Stomach smooth muscle (tissue), 2 donors: ENCODE results near the gene PALLD.

Experiments used
- H3K27ac ChIP-seq: one replicate; pipeline ENCODE4 v1.7.0; 2013; ENCODE audit warnings: mild to moderate bottlenecking, low read length, inconsistent platforms
- H3K27me3 ChIP-seq, 2 donors: one replicate each; pipeline ENCODE4 v1.7.0; 2013; ENCODE audit warnings: low read length in 2 of 2; ENCODE audit not compliant: insufficient read depth in 2 of 2, control insufficient read depth in 1 of 2
- H3K36me3 ChIP-seq, 2 donors: one replicate each; pipeline ENCODE4 v1.7.0; 2013; ENCODE audit warnings: low read length in 2 of 2; ENCODE audit not compliant: control insufficient read depth in 2 of 2, insufficient read depth in 2 of 2
- H3K4me1 ChIP-seq: one replicate; pipeline ENCODE4 v1.7.0; 2013; ENCODE audit warnings: low read length; ENCODE audit not compliant: control insufficient read depth, insufficient read depth
- H3K4me3 ChIP-seq, 2 donors: one replicate each; pipeline ENCODE4 v1.7.0; 2013; ENCODE audit warnings: low read length in 2 of 2
- H3K9ac ChIP-seq, 2 donors: one replicate each; pipeline ENCODE4 v1.7.0; 2013; ENCODE audit warnings: low read length in 2 of 2, mild to moderate bottlenecking in 1 of 2
- H3K9me3 ChIP-seq, 2 donors: one replicate each; pipeline ENCODE4 v1.7.0; 2013; ENCODE audit warnings: low read length in 2 of 2; ENCODE audit not compliant: control insufficient read depth in 2 of 2
- donor health status: healthy.
- donor health status: Pancreatic carcinoma.

PALLD gene

DNA sequence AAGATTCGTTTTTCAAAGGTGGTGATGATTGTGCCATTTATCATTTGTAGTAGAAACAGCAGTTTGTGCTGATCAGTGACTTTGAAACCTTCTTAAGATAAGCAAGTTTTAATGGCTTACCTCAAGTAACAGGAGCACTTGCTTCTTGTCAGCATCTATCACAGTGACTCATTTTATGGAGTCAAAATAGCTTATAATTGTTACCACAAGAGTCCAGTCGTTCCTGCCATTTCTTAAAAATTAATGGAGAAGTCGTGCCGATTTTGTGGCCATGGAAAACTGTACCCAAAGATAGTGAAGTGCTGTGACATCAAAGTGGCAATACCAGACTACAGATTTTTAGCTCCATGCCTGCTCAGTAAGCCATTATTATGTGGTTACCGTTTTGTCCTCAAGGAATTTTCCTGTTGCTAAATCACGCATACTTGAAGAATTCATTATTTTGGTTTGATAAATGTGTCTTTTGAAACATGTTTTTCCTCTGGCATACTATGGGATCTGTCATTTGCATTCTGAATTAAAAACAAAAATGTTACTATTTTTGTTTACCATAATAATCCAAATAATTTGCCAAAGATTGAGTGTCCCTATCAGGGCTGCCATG lies 383.3 kb downstream of the PALLD start:
- H3K9ac ChIP-seq, result no peak overlapping the region
- H3K27me3 ChIP-seq, result no peaks in the 10 kb centered on the region
- H3K4me3 ChIP-seq, result no peak overlapping the region
- H3K4me1 ChIP-seq, result peaks cover 32% of the 10 kb centered on the region
- peaks cover 10 to 38% of the 10 kb centered on the region in 2 donors for H3K36me3 ChIP-seq
- no peaks in the 10 kb centered on the region for H3K9me3 ChIP-seq
- peak overlapping the region; percentile 78 for H3K27ac ChIP-seq

DNA sequence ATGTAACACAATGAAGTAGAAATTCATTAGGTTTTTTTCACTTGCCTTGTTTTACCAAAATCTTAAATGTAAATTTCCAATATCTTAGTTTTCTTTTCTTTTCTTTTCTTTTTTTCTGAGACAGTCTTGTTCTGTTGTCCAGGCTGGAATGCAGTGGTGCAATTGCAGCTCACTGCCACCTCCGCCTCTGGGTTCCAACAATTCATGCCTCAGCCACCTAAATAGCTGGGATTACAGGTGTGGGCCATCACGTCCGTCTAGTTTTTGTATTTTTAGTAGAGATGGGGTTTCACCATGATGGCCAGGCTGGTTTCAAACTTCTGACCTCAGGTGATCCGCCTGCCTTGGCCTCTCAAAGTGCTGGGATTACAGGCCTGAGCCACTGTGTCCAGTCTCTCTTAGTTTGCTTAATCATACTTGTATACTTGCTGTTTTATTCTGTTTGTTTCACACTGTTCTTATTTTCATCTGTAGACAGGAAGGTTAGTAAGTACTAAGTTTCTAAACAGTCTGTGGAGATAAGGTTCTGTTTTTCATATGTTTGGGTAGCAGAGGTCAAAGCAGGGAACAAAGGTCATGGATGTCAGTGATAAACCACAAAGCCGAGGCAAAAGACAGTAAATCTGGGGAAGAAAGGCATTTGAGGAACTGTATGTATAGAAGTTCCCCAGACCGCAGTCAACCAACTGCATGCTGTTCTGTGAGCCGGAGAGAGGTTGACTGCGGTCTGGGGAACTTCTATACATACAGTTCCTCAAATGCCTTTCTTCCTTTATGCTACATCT lies 384.2 kb downstream of the PALLD start:
- Histone ChIP-seq H3K27ac (no peak overlapping the region), H3K36me3 (peaks cover 7 to 38% of the 10 kb centered on the region in 2 donors), H3K4me3 (no peak overlapping the region), H3K9ac (no peak overlapping the region), H3K9me3 (no peaks in the 10 kb centered on the region), H3K27me3 (no peaks in the 10 kb centered on the region), H3K4me1 (peaks cover 26% of the 10 kb centered on the region)

DNA sequence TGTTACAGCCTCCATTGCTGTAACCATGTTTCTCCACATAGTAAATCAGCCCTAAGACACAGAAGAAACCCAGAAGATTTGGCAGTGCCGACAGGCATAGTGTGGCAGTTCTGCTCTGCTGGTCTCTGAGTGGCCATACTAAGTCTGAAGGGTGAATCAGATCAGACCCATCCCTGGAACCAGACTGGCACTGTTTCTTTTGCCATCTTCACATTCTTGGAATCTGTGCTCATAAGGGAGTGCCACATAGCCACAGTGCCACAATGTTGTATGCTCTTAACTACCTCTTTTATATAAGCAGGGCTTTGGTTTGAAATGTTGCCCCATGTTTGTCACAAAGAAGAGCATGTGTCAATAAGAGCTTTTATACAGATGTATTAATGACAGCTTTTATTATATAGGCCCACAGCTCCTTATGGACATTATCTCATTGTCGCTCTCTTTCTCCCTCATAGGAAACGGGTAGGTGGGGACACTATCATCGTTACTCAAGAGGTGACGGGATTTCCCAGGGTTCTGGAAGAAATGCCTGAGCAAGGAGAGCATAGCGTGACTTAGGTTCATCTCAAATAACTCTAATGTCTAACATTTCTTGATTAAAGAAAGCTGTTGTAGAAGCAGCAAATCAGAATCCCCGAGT lies 385.0 kb downstream of the PALLD start:
- Histone ChIP-seq H3K4me3 (no peak overlapping the region), H3K27ac (peak overlapping the region; percentile 13), H3K27me3 (no peaks in the 10 kb centered on the region), H3K36me3 (peaks cover 7 to 38% of the 10 kb centered on the region in 2 donors), H3K9me3 (no peaks in the 10 kb centered on the region), H3K4me1 (peaks cover 18% of the 10 kb centered on the region), H3K9ac (no peak overlapping the region)

DNA sequence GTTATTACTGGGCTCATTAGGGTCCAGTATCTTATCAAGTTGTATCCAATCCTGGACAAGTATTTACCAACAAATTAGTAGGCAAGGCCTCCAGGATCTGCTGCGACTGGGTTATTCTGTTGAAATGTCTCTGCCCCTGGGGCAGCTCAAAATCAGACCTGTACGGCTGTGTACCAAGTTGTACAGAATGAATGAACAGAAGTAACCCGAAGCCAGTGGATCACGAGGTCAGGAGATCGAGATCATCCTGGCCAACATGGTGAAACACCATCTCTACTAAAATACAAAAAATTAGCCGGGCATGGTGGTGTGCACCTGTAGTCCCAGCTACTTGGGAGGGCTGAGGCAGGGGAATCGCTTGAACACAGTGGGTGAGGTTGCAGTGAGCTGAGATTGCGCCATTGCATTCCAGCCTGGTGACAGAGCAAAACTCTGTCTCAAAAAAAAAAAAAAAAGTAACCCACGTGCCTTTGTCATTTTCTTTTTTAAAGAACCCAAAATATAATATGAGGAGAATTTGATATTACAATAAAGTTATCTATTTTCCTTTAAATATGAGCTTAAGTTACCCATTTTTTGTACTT lies 385.9 kb downstream of the PALLD start:
- Histone ChIP-seq H3K36me3 (peaks cover 7 to 38% of the 10 kb centered on the region in 2 donors), H3K4me1 (peaks cover 20% of the 10 kb centered on the region), H3K27me3 (no peaks in the 10 kb centered on the region), H3K27ac (no peak overlapping the region), H3K9me3 (no peaks in the 10 kb centered on the region), H3K9ac (no peak overlapping the region), H3K4me3 (no peak overlapping the region)

DNA sequence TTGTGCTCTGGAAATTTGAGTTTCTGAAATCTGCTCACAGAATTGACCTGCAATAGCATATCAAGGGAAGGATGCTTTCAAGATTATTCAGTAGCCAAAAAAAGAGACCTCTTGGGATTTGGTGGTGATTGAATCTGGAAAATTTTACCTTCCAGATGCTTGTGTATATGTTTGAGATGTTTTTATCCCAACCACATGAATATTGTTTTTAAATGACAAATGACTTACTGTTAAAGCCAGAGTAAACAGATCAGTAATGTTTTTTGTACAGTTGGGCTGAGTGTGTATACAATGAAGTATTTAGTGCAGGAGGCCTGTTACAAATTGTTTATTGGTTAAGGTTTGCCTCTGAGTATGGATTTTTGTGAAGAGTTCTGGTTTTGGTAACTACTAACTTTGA lies 386.7 kb downstream of the PALLD start:
- Histone ChIP-seq H3K36me3 (peaks cover 10 to 41% of the 10 kb centered on the region in 2 donors), H3K9me3 (no peaks in the 10 kb centered on the region), H3K27ac (no peak overlapping the region), H3K4me3 (no peak overlapping the region), H3K4me1 (peaks cover 17% of the 10 kb centered on the region), H3K9ac (no peak overlapping the region), H3K27me3 (no peaks in the 10 kb centered on the region)

DNA sequence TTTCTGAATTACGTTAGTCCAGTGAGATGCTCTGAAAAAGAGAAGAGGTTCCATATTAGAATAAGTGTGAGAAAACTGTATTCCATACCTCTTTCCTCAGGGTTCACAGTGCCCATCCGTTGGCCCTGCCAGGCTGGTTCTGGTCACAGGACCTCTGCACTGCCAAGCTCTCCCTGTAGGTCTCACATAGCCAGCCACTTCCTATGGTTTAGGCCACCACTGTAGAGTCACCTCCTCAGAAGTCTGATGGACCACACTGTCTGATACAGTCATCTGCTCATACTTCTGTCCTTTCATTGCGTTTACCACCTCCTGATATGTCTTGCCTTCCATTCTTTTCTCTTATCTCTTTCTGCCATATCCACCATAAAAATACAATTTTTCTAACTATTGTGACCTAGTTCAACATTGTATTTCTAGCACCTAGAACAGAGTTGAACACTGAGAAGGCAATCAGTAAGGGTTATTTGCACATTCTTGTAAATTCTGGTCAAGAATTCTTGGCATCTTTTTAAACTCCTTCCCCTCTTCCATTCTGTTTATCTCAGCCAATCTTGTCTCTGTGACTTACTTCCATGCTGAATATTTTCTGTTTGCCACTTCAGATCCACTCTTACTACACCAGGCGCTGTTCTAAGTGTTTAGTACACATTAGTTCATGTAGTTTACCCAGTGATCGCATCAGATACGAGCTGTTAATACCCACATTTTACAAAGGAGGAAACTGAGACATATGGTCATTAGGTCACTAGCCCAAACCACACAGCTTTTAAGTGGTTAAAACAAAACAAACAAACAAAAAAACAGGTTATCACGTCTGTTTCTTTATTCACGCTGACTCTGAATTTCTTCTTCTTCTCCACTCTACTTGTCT lies 387.6 kb downstream of the PALLD start:
- Histone ChIP-seq H3K9me3 (no peaks in the 10 kb centered on the region), H3K4me1 (peaks cover 20% of the 10 kb centered on the region), H3K27me3 (no peaks in the 10 kb centered on the region), H3K27ac (no peak overlapping the region), H3K36me3 (peaks cover 15 to 34% of the 10 kb centered on the region in 2 donors), H3K4me3 (no peak overlapping the region), H3K9ac (no peak overlapping the region)

DNA sequence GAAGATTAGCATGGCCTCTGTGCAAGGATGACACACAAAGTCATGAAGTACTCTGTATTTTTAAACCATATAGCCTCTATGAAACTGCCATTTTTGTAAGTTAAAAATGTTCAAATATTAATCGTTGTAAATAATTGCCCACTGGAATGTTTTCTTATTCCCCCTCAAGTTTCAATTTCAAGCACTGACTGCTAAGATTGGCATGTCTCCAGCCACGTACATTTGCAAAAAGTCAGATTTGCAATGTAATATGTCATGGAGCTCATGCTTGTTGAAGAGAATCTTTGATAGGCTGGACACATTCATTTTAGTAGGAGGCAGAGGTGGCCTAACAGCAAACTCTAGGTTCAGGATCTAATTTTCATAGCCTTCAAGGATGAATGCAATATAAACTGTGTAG lies 388.5 kb downstream of the PALLD start:
- H3K27ac ChIP-seq, result no peak overlapping the region
- no peaks in the 10 kb centered on the region for H3K9me3 ChIP-seq
- H3K27me3 ChIP-seq, result no peaks in the 10 kb centered on the region
- H3K4me3 ChIP-seq, result no peak overlapping the region
- H3K9ac ChIP-seq, result no peak overlapping the region
- H3K36me3 ChIP-seq, result peaks cover 21 to 30% of the 10 kb centered on the region in 2 donors
- peaks cover 13% of the 10 kb centered on the region for H3K4me1 ChIP-seq

DNA sequence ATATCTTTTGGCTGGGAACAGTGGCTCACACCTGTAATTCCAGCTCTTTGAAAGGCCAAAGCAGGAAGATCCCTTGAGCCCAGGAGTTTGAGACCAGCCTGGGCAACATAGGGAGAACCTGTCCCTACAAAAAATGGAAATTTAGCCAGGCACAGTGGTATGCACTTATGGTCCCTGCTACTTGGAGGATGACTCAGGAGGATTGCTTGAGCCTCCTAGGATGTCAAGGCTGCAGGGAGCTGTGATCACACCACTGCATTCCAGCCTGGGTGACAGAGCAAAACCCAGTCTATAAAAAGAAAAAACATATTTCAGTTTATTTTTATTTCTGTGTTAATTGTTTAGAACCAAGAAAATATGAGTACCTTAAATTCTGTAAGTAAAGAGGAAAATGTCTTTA lies 389.5 kb downstream of the PALLD start:
- Histone ChIP-seq H3K36me3 (peaks cover 30 to 34% of the 10 kb centered on the region in 2 donors), H3K9ac (no peak overlapping the region), H3K4me3 (no peak overlapping the region), H3K4me1 (peaks cover 12% of the 10 kb centered on the region), H3K27ac (no peak overlapping the region), H3K27me3 (no peaks in the 10 kb centered on the region), H3K9me3 (no peaks in the 10 kb centered on the region)

DNA sequence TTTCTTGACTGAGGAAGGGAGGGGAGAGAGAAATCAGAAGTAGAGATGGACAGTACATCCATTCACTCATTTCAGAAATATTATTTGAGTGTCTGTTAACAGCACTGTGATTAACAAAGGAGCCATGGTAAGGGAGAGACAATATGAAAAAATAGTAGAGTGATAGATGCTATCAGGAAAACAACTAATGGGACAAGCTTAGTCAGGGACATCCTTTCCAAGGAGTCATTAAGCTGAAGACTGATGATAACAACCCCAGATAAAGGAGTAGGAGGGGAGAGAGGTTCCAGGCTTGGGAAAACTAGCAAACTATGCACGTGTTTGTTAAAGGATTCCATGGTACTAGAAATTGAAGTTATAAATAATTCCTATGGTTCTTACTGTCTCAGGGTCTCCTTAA lies 391.0 kb downstream of the PALLD start:
- H3K27ac ChIP-seq, result no peak overlapping the region

DNA sequence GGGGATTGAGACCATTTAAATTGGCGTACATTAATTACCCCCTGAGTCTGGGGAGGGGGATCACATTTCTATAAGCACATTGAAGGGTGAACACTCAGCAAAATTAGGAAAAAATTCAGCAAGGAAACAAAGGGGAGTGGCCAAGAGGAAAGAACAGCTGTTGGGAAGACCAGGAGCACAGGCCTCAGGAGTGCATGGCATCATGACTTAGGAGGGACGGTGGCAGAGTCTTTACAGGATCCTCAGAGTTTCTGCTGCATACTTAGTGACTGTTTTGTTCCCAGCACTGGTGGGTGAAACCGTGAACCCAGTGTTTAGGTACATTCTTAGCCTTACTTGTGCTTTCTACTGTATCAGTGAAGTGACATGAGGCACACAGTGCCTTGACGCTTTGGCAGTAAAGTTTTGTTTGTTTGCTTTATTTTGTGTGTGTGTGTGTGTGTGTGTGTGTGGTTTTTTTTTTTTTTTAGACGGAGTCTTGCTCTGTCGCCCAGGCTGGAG lies 391.9 kb downstream of the PALLD start:
- H3K36me3 ChIP-seq, result peaks cover 35 to 46% of the 10 kb centered on the region in 2 donors
- no peaks in the 10 kb centered on the region for H3K9me3 ChIP-seq
- peak overlapping the region; percentile 11 for H3K27ac ChIP-seq
- H3K4me3 ChIP-seq, result no peak overlapping the region
- no peak overlapping the region for H3K9ac ChIP-seq
- H3K27me3 ChIP-seq, result no peaks in the 10 kb centered on the region
- H3K4me1 ChIP-seq, result peaks cover 9% of the 10 kb centered on the region

More for the DNA sequence above, 391.0 kb downstream of the PALLD start:
- no peaks in the 10 kb centered on the region for H3K9me3 ChIP-seq
- peaks cover 32 to 36% of the 10 kb centered on the region in 2 donors for H3K36me3 ChIP-seq
- peaks cover 9% of the 10 kb centered on the region for H3K4me1 ChIP-seq
- H3K4me3 ChIP-seq, result no peak overlapping the region
- no peak overlapping the region for H3K9ac ChIP-seq
- no peaks in the 10 kb centered on the region for H3K27me3 ChIP-seq
